ENCODE data around the gene GLA. TPM values are rescaled to one million over a fixed set of nuclear protein-coding genes. Genes with fewer than 3 reads are reported as not detected.

Gene GLA
- total RNA-seq, 5 donors from 2014 or later (not counting 1 experiment from before 2014, with no cell fraction given): 11.3 to 22.5 (median 14.9) TPM

GRCh38 chrX:101407167-101407747 is 468 bp downstream of the GLA start:
- ATAC-seq (replicated peaks in 1 of 4) (no peak), DNase-seq (no peak)
- Histone ChIP-seq H3K27me3 (replicated peaks in 1 of 2; ENCODE audit: control insufficient read depth in 2 of 2, extremely low read depth in 1 of 2, insufficient read depth in 2 of 2, low read length in 1 of 2) (no peaks in the 10 kb centered on the region), H3K36me3 (ENCODE audit: control insufficient read depth in 2 of 2, extremely low read depth in 1 of 2, insufficient read depth in 1 of 2, low read length in 1 of 2) (peaks cover 0 to 5% of the 10 kb centered on the region in 2 donors), H3K4me3 (ENCODE audit: control insufficient read depth in 1 of 2, extremely low read depth in 1 of 2, low read length in 1 of 2) (peak overlapping the region; percentile 64 to 77), H3K27ac (ENCODE audit: low read length) (peak overlapping the region; percentile 85), H3K4me1 (ENCODE audit: control insufficient read depth in 1 of 2, extremely low read depth in 1 of 2, insufficient read depth in 2 of 2, low read length in 2 of 2) (peaks cover 15 to 18% of the 10 kb centered on the region in 2 experiments), H3K9me3 (no peaks in the 10 kb centered on the region)
- peaks cover 14% of the 10 kb centered on the region for H3K36me3 Mint-ChIP-seq
- no CpG with 5 or more reads among the region's 15 CpGs for WGBS (ENCODE audit: insufficient coverage)
- peak overlapping the region; percentile 98 to 99 for H3K27ac Mint-ChIP-seq
- no peaks in the 10 kb centered on the region for H3K9me3 Mint-ChIP-seq
- CTCF ChIA-PET: no interaction called here
- peak overlapping the region; percentile 77 to 97 (median 86) for H3K4me3 Mint-ChIP-seq
- POLR2A ChIA-PET: interaction anchor here in 1 of 2 donors (0.6 kb wide), 1 partner anchor 747 kb away, joined by 3 read pairs; no protein-coding TSS in a partner anchor
- peaks cover 18 to 32% (median 31%) of the 10 kb centered on the region in 3 donors for H3K4me1 Mint-ChIP-seq
- peaks cover 0 to 12% of the 10 kb centered on the region in 2 donors for H3K27me3 Mint-ChIP-seq

DNA sequence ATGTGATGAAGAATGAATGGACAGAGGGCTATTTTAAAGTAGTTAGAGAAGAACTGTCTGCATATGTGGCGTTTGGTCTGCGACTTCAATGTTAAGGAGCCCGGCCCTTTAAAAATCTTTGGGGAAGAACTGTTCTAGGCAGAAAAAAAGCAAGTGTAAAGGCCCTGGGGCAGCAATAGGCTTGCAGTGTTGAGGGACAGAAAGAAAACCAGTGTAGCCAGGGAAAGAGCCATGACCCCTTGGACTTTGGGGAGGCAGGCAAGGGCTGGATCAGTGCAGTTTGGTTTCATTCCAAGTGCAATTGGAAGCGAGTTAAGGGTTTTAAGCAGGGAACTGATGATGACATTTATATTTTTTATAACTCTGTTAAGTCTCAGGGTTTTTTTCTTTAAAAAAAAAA is 7.9 kb downstream of the GLA start:
- Mint-ChIP-seq H3K27ac (no peak overlapping the region), H3K4me1 (no peaks in the 10 kb centered on the region), H3K9me3 (no peaks in the 10 kb centered on the region), H3K4me3 (no peak overlapping the region), H3K27me3 (peaks cover 0 to 5% of the 10 kb centered on the region in 2 donors), H3K36me3 (peaks cover 18% of the 10 kb centered on the region)
- POLR2A ChIA-PET: no interaction called here
- Histone ChIP-seq H3K36me3 (ENCODE audit: control insufficient read depth in 2 of 2, extremely low read depth in 1 of 2, insufficient read depth in 1 of 2, low read length in 1 of 2) (peaks cover 0 to 4% of the 10 kb centered on the region in 2 donors), H3K27ac (ENCODE audit: low read length) (no peak overlapping the region), H3K4me3 (ENCODE audit: control insufficient read depth in 1 of 2, extremely low read depth in 1 of 2, low read length in 1 of 2) (no peak overlapping the region), H3K27me3 (replicated peaks in 1 of 2; ENCODE audit: control insufficient read depth in 2 of 2, extremely low read depth in 1 of 2, insufficient read depth in 2 of 2, low read length in 1 of 2) (no peaks in the 10 kb centered on the region), H3K9me3 (no peaks in the 10 kb centered on the region), H3K4me1 (ENCODE audit: control insufficient read depth in 1 of 2, extremely low read depth in 1 of 2, insufficient read depth in 2 of 2, low read length in 2 of 2) (no peaks in the 10 kb centered on the region)
- CTCF ChIA-PET: interaction anchor here in 1 of 2 donors (0.6 kb wide), 1 partner anchor 53 kb away, joined by 3 read pairs; no protein-coding TSS in a partner anchor
- WGBS (ENCODE audit: insufficient coverage): no CpG with 5 or more reads among the region's 4 CpGs
- ATAC-seq (replicated peaks in 1 of 4): no peak
- no peak for DNase-seq

GRCh38 chrX:101398694-101399093 is 9.0 kb downstream of the GLA start:
- H3K4me1 Mint-ChIP-seq: peaks cover 0 to 2% (median 1%) of the 10 kb centered on the region in 3 donors
- ChIA-PET POLR2A (interaction anchor here in 1 of 2 donors (0.6 kb wide), 1 partner anchor 20 kb away, joined by 7 read pairs; no protein-coding TSS in a partner anchor), CTCF (no interaction called here)
- Histone ChIP-seq H3K9me3 (no peaks in the 10 kb centered on the region), H3K27ac (ENCODE audit: low read length) (no peak overlapping the region), H3K4me3 (ENCODE audit: control insufficient read depth in 1 of 2, extremely low read depth in 1 of 2, low read length in 1 of 2) (no peak overlapping the region), H3K4me1 (ENCODE audit: control insufficient read depth in 1 of 2, extremely low read depth in 1 of 2, insufficient read depth in 2 of 2, low read length in 2 of 2) (no peaks in the 10 kb centered on the region), H3K36me3 (ENCODE audit: control insufficient read depth in 2 of 2, extremely low read depth in 1 of 2, insufficient read depth in 1 of 2, low read length in 1 of 2) (peaks cover 0 to 4% of the 10 kb centered on the region in 2 donors), H3K27me3 (replicated peaks in 1 of 2; ENCODE audit: control insufficient read depth in 2 of 2, extremely low read depth in 1 of 2, insufficient read depth in 2 of 2, low read length in 1 of 2) (no peaks in the 10 kb centered on the region)
- H3K9me3 Mint-ChIP-seq: no peaks in the 10 kb centered on the region
- no peak for ATAC-seq (replicated peaks in 1 of 4)
- no peak for DNase-seq
- H3K27me3 Mint-ChIP-seq: peaks cover 0 to 5% of the 10 kb centered on the region in 2 donors
- no peak overlapping the region for H3K4me3 Mint-ChIP-seq
- H3K36me3 Mint-ChIP-seq: peaks cover 15% of the 10 kb centered on the region
- no peak overlapping the region for H3K27ac Mint-ChIP-seq
- WGBS (ENCODE audit: insufficient coverage): no CpG with 5 or more reads among the region's 4 CpGs

DNA sequence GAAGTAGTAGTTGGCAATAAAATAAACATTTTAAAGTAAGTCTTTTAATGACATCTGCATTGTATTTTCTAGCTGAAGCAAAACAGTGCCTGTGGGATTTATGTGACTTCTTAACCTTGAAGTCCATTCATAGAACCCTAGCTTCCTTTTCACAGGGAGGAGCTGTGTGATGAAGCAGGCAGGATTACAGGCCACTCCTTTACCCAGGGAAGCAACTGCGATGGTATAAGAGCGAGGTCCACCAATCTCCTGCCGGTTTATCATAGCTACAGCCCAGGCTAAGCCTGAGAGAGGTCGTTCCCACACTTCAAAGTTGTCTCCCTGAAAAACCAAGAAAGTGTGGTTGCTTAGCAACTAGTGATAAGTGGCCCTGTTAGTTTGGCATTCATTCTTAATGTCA is 9.9 kb downstream of the GLA start:
- Histone ChIP-seq H3K4me1 (ENCODE audit: control insufficient read depth in 1 of 2, extremely low read depth in 1 of 2, insufficient read depth in 2 of 2, low read length in 2 of 2) (no peaks in the 10 kb centered on the region), H3K9me3 (no peaks in the 10 kb centered on the region), H3K36me3 (ENCODE audit: control insufficient read depth in 2 of 2, extremely low read depth in 1 of 2, insufficient read depth in 1 of 2, low read length in 1 of 2) (peaks cover 0 to 4% of the 10 kb centered on the region in 2 donors), H3K27ac (ENCODE audit: low read length) (no peak overlapping the region), H3K27me3 (replicated peaks in 1 of 2; ENCODE audit: control insufficient read depth in 2 of 2, extremely low read depth in 1 of 2, insufficient read depth in 2 of 2, low read length in 1 of 2) (no peaks in the 10 kb centered on the region), H3K4me3 (ENCODE audit: control insufficient read depth in 1 of 2, extremely low read depth in 1 of 2, low read length in 1 of 2) (no peak overlapping the region)
- no peak overlapping the region for H3K4me3 Mint-ChIP-seq
- H3K27me3 Mint-ChIP-seq: peaks cover 0 to 5% of the 10 kb centered on the region in 2 donors
- H3K9me3 Mint-ChIP-seq: no peaks in the 10 kb centered on the region
- CTCF ChIA-PET: interaction anchor here in 1 of 2 donors (0.6 to 0.7 kb wide), 2 partner anchors 19 to 567 kb away, joined by 3 to 4 read pairs; no protein-coding TSS in a partner anchor
- DNase-seq (no peak), ATAC-seq (replicated peaks in 1 of 4) (no peak)
- POLR2A ChIA-PET: no interaction called here
- peaks cover 3 to 8% (median 7%) of the 10 kb centered on the region in 3 donors for H3K4me1 Mint-ChIP-seq
- peaks cover 17% of the 10 kb centered on the region for H3K36me3 Mint-ChIP-seq
- no peak overlapping the region for H3K27ac Mint-ChIP-seq
- WGBS (ENCODE audit: insufficient coverage): no CpG with 5 or more reads among the region's 4 CpGs

- ATAC-seq (replicated peaks in 1 of 4) (no peak), DNase-seq (no peak)
- H3K9me3 ChIP-seq: no peaks in the 10 kb centered on the region
- no peak overlapping the region for H3K4me3 ChIP-seq (ENCODE audit: control insufficient read depth in 1 of 2, extremely low read depth in 1 of 2, low read length in 1 of 2)
- no peak overlapping the region for H3K27ac ChIP-seq (ENCODE audit: low read length)
- CTCF ChIA-PET: no interaction called here
- H3K9me3 Mint-ChIP-seq: no peaks in the 10 kb centered on the region
- peaks cover 18 to 27% (median 23%) of the 10 kb centered on the region in 3 donors for H3K4me1 Mint-ChIP-seq
- H3K4me3 Mint-ChIP-seq: no peak overlapping the region
- peaks cover 23% of the 10 kb centered on the region for H3K36me3 Mint-ChIP-seq
- H3K4me1 ChIP-seq (ENCODE audit: control insufficient read depth in 1 of 2, extremely low read depth in 1 of 2, insufficient read depth in 2 of 2, low read length in 2 of 2): peaks cover 5 to 7% of the 10 kb centered on the region in 2 experiments
- H3K36me3 ChIP-seq (ENCODE audit: control insufficient read depth in 2 of 2, extremely low read depth in 1 of 2, insufficient read depth in 1 of 2, low read length in 1 of 2): peaks cover 0 to 6% of the 10 kb centered on the region in 2 donors
- H3K27ac Mint-ChIP-seq: no peak overlapping the region
- peaks cover 0 to 5% of the 10 kb centered on the region in 2 donors for H3K27me3 Mint-ChIP-seq
- WGBS (ENCODE audit: insufficient coverage): no CpG with 5 or more reads among the region's 1 CpG
- POLR2A ChIA-PET: interaction anchor here in 1 of 2 donors (0.9 kb wide), 1 partner anchor 9 kb away, joined by 3 read pairs; no protein-coding TSS in a partner anchor
- H3K27me3 ChIP-seq (replicated peaks in 1 of 2; ENCODE audit: control insufficient read depth in 2 of 2, extremely low read depth in 1 of 2, insufficient read depth in 2 of 2, low read length in 1 of 2): no peaks in the 10 kb centered on the region
Observed at GRCh38 chrX:101395789-101396188, 11.9 kb downstream of the GLA start.

- no peak overlapping the region for H3K4me3 ChIP-seq (ENCODE audit: control insufficient read depth in 1 of 2, extremely low read depth in 1 of 2, low read length in 1 of 2)
- ChIA-PET POLR2A (no interaction called here), CTCF (interaction anchor here in 1 of 2 donors (0.7 to 0.9 kb wide), 2 partner anchors 24 to 27 kb away, joined by 3 to 8 read pairs; no protein-coding TSS in a partner anchor)
- H3K36me3 ChIP-seq (ENCODE audit: control insufficient read depth in 2 of 2, extremely low read depth in 1 of 2, insufficient read depth in 1 of 2, low read length in 1 of 2): peaks cover 0 to 6% of the 10 kb centered on the region in 2 donors
- DNase-seq (no peak), ATAC-seq (replicated peaks in 1 of 4) (no peak)
- peaks cover 5 to 11% of the 10 kb centered on the region in 2 experiments for H3K4me1 ChIP-seq (ENCODE audit: control insufficient read depth in 1 of 2, extremely low read depth in 1 of 2, insufficient read depth in 2 of 2, low read length in 2 of 2)
- Mint-ChIP-seq H3K9me3 (no peaks in the 10 kb centered on the region), H3K36me3 (peaks cover 18% of the 10 kb centered on the region), H3K27ac (peak overlapping the region in 1 of 2 donors; percentile 23), H3K4me3 (no peak overlapping the region), H3K27me3 (no peaks in the 10 kb centered on the region), H3K4me1 (peaks cover 19 to 32% (median 30%) of the 10 kb centered on the region in 3 donors)
- H3K27ac ChIP-seq (ENCODE audit: low read length): no peak overlapping the region
- H3K9me3 ChIP-seq: no peaks in the 10 kb centered on the region
- no peaks in the 10 kb centered on the region for H3K27me3 ChIP-seq (replicated peaks in 1 of 2; ENCODE audit: control insufficient read depth in 2 of 2, extremely low read depth in 1 of 2, insufficient read depth in 2 of 2, low read length in 1 of 2)
Observed at GRCh38 chrX:101394372-101394771, 13.4 kb downstream of the GLA start.

Measured in T-cell (primary cell).